HK-2 (cell line): ENCODE results near the gene INPP5A.

Experiments used
- DNase-seq: peaks from one replicate; pipeline ENCODE4 v3.0.0-alpha.2; 2018; ENCODE audit not compliant: unreplicated experiment

The INPP5A gene

GRCh38 chr10:132721725-132722124 lies 184.1 kb downstream of the INPP5A start:
- no peak for DNase-seq

- DNase-seq: no peak
Measured at GRCh38 chr10:132722394-132723329, 185.1 kb downstream of the INPP5A start.

- no peak for DNase-seq
Measured at GRCh38 chr10:132723330-132723970, 185.9 kb downstream of the INPP5A start.

GRCh38 chr10:132724446-132724845 lies 186.9 kb downstream of the INPP5A start:
- no peak for DNase-seq

GRCh38 chr10:132725202-132725601 lies 187.6 kb downstream of the INPP5A start:
- no peak for DNase-seq

GRCh38 chr10:132726194-132726593 lies 188.6 kb downstream of the INPP5A start:
- DNase-seq: no peak

GRCh38 chr10:132726951-132727350 lies 189.4 kb downstream of the INPP5A start:
- DNase-seq: no peak

- DNase-seq: no peak
Measured at GRCh38 chr10:132727411-132727810, 189.8 kb downstream of the INPP5A start.

- no peak for DNase-seq
Measured at GRCh38 chr10:132728321-132728720, 190.7 kb downstream of the INPP5A start.

- no peak for DNase-seq
Measured at GRCh38 chr10:132728741-132729140, 191.2 kb downstream of the INPP5A start.

GRCh38 chr10:132729810-132730572 lies 192.4 kb downstream of the INPP5A start:
- no peak for DNase-seq

GRCh38 chr10:132730573-132730953 lies 193.0 kb downstream of the INPP5A start:
- DNase-seq: no peak

- DNase-seq: no peak
Measured at GRCh38 chr10:132732518-132732917, 194.9 kb downstream of the INPP5A start.

- DNase-seq: no peak
Measured at GRCh38 chr10:132733926-132734325, 196.3 kb downstream of the INPP5A start.

GRCh38 chr10:132735341-132735775 lies 197.8 kb downstream of the INPP5A start:
- DNase-seq: no peak

GRCh38 chr10:132735923-132736391 lies 198.4 kb downstream of the INPP5A start:
- no peak for DNase-seq

GRCh38 chr10:132737390-132738048 lies 199.9 kb downstream of the INPP5A start:
- no peak for DNase-seq

GRCh38 chr10:132738454-132739224 lies 201.1 kb downstream of the INPP5A start:
- DNase-seq: no peak

GRCh38 chr10:132739225-132739613 lies 201.6 kb downstream of the INPP5A start:
- no peak for DNase-seq

- DNase-seq: no peak
Measured at GRCh38 chr10:132740588-132740987, 203.0 kb downstream of the INPP5A start.
